Measurements from ENCODE around the gene COPS3. TPM values are rescaled to one million over a fixed set of nuclear protein-coding genes. Genes with fewer than 3 reads are reported as not detected.

COPS3 gene
- total and polyA plus RNA-seq, 7 donors: 99.8 to 164 (median 140) TPM

DNA sequence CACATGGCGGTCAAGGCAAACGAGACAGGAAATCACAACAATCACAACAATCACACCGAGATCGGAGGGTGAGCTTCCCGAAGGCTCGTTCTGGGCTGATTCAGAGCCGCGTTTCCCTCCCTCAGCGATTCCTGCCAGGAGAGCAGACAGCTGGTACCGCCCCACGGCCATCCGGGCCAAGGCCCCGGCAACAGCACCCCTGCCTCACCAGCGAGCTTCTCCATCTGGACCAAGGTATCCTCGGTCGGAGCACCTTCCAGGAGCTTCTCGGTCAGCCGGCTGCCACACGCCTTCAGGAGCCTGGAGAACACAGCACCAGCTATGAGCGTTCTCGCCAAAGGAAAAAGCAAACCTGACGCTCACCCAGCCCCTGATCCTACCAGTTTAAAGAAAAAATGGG, 59.7 kb downstream of the COPS3 start:
- intact Hi-C loops (cut with DNase I): no loop called here
- no peak for ATAC-seq
- peaks cover 3 to 100% of the 10 kb centered on the region in 2 donors for H3K36me3 ChIP-seq (ENCODE audit: insufficient read depth in 1 of 2, low read depth in 1 of 2)

DNA sequence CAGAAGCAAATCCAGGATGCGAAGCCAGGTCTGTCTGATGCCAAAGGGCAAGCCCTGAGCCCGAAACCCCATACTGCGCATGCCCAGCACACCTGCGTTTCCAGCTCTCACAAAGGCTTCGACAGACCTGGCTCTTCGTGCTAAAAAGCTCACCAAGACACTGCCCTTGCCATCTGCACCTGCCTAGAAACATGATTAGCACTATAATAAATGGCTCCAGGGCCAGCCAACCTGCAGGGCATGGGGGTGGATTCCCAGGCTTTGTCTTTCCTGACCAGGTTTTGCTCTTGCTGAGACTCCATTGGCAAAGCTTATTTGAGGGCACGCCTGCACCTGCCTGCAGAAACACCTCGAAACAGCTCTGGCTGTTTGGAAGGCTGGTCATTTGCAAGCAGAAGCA, 60.5 kb downstream of the COPS3 start:
- no peak overlapping the region for H3K27ac ChIP-seq
- H3K4me1 ChIP-seq: no peaks in the 10 kb centered on the region
- no peaks in the 10 kb centered on the region for H3K9me3 ChIP-seq
- intact Hi-C loops (cut with DNase I): no loop called here
- H3K4me3 ChIP-seq: no peak overlapping the region
- TF ChIP-seq, protein P1, sequence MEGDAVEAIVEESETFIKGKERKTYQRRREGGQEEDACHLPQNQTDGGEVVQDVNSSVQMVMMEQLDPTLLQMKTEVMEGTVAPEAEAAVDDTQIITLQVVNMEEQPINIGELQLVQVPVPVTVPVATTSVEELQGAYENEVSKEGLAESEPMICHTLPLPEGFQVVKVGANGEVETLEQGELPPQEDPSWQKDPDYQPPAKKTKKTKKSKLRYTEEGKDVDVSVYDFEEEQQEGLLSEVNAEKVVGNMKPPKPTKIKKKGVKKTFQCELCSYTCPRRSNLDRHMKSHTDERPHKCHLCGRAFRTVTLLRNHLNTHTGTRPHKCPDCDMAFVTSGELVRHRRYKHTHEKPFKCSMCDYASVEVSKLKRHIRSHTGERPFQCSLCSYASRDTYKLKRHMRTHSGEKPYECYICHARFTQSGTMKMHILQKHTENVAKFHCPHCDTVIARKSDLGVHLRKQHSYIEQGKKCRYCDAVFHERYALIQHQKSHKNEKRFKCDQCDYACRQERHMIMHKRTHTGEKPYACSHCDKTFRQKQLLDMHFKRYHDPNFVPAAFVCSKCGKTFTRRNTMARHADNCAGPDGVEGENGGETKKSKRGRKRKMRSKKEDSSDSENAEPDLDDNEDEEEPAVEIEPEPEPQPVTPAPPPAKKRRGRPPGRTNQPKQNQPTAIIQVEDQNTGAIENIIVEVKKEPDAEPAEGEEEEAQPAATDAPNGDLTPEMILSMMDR (IDR thresholded peaks at IDR 0.05): no peak
- DNase-seq (peak in 1 of 2 donors; percentile 5), ATAC-seq (no peak)
- 89 to 96% (median 94%) methylated on average over 8 of the region's 8 CpGs for WGBS, 3 donors
- no peaks in the 10 kb centered on the region for H3K27me3 ChIP-seq (ENCODE audit: insufficient read depth in 3 of 3, low read length in 2 of 3)
- H3K36me3 ChIP-seq (ENCODE audit: insufficient read depth in 1 of 2, low read depth in 1 of 2): peaks cover 3 to 100% of the 10 kb centered on the region in 2 donors

More for the DNA sequence above, 59.7 kb downstream of the COPS3 start:
- TF ChIP-seq, protein P1 (IDR thresholded peaks at IDR 0.05): no peak
- no peaks in the 10 kb centered on the region for H3K9me3 ChIP-seq
- H3K4me1 ChIP-seq: no peaks in the 10 kb centered on the region
- H3K27me3 ChIP-seq (ENCODE audit: insufficient read depth in 3 of 3, low read length in 2 of 3): no peaks in the 10 kb centered on the region
- H3K4me3 ChIP-seq: no peak overlapping the region
- peak in 1 of 2 donors; percentile 41 for DNase-seq
- H3K27ac ChIP-seq: no peak overlapping the region
- WGBS, 3 donors: 86 to 91% (median 89%) methylated on average over 22 of the region's 22 CpGs

DNA sequence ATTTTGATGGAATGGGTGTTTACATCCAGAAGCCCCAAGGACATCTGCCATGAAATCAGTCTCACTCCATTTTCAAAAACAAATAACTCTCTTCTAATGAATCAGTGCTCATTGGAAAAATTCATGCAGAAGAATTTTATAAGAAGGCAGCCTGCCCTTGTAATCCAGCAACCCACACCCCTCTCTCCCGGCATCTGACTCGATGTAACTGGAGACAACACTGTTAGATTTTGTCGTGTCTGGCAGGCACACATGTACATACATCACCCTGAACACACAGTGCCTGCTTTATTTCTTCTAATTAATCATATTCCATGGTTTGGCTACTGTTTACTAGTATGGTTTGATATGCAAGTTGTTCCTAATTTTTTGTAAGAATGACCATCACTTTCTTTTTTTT, 63.1 kb downstream of the COPS3 start:
- Histone ChIP-seq H3K9me3 (no peaks in the 10 kb centered on the region), H3K27me3 (ENCODE audit: insufficient read depth in 3 of 3, low read length in 2 of 3) (no peaks in the 10 kb centered on the region), H3K4me1 (no peaks in the 10 kb centered on the region), H3K27ac (no peak overlapping the region), H3K4me3 (no peak overlapping the region), H3K36me3 (ENCODE audit: insufficient read depth in 1 of 2, low read depth in 1 of 2) (peaks cover 5 to 100% of the 10 kb centered on the region in 2 donors)
- TF ChIP-seq, protein P1 (IDR thresholded peaks at IDR 0.05): no peak
- intact Hi-C loops (cut with DNase I): loop anchor here in 1 of 2 donors (10.0 kb wide), 1 partner anchor 183 kb away; no protein-coding TSS in a partner anchor
- ATAC-seq (no peak), DNase-seq (no peak)
- 36 to 75% (median 38%) methylated on average over 3 of the region's 3 CpGs for WGBS, 3 donors

DNA sequence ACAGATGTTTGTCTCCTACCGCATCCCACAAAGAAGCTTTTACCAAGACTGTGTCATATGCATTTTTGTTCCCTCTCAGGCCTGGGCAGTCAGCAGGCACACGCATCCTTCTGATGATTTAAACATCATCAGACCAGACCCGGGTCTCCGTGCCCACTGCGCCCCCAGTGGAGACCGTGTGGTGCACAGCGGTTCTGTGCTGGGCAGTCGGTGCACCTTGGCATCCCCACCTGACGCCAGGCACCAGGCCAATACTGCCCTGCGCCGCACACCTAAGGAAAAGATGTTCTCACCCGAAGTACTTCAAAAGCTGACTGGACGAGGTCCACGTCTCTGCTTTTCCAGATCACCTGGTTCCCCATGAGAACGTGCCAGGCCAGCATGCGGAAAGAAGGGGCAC, 64.3 kb downstream of the COPS3 start:
- 80 to 90% (median 81%) methylated on average over 16 of the region's 16 CpGs for WGBS, 3 donors
- Histone ChIP-seq H3K27ac (no peak overlapping the region), H3K4me3 (no peak overlapping the region), H3K27me3 (ENCODE audit: insufficient read depth in 3 of 3, low read length in 2 of 3) (no peaks in the 10 kb centered on the region), H3K4me1 (peaks cover 5% of the 10 kb centered on the region), H3K9me3 (no peaks in the 10 kb centered on the region), H3K36me3 (ENCODE audit: insufficient read depth in 1 of 2, low read depth in 1 of 2) (peaks cover 5 to 100% of the 10 kb centered on the region in 2 donors)
- TF ChIP-seq, protein P1 (IDR thresholded peaks at IDR 0.05): no peak
- intact Hi-C loops (cut with DNase I): loop anchor here in 1 of 2 donors (10.0 kb wide), 1 partner anchor 182 kb away; no protein-coding TSS in a partner anchor
- ATAC-seq (no peak), DNase-seq (no peak)

DNA sequence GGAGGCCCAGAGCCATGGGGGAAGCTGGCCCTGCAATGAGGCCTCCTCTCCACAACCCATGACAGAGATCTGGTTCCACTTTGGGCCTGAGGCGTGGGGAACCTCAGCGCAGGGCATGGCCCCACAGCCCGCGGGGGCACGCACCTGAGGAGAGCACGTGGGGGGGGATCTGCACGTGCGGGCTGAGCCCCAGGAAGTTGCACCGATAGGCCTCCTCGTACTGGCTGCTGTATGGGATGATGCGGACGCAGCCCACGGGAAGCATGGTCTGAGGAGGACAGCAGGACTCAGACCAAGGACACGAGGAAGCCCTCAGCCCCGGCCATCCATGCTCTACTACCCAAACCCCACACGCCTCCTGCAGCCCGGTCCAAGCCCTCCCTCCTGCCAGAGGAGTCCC, 64.8 kb downstream of the COPS3 start:
- intact Hi-C loops (cut with DNase I): loop anchor here in 1 of 2 donors (10.0 kb wide), 1 partner anchor 181 kb away; no protein-coding TSS in a partner anchor
- DNase-seq (no peak), ATAC-seq (no peak)
- 89 to 92% (median 91%) methylated on average over 17 of the region's 17 CpGs for WGBS, 3 donors
- Histone ChIP-seq H3K9me3 (no peaks in the 10 kb centered on the region), H3K36me3 (ENCODE audit: insufficient read depth in 1 of 2, low read depth in 1 of 2) (peaks cover 5 to 100% of the 10 kb centered on the region in 2 donors), H3K27ac (no peak overlapping the region), H3K4me3 (no peak overlapping the region), H3K27me3 (ENCODE audit: insufficient read depth in 3 of 3, low read length in 2 of 3) (no peaks in the 10 kb centered on the region), H3K4me1 (peaks cover 10% of the 10 kb centered on the region)
- TF ChIP-seq, protein P1 (IDR thresholded peaks at IDR 0.05): no peak

Measured in psoas muscle (tissue), 8 donors.